ENCODE measurements around the gene SLC35B3. TPM values are rescaled to one million over a fixed set of nuclear protein-coding genes. Genes with fewer than 3 reads are reported as not detected.
A peak's percentile ranks its signal among the peaks of the same experiment; 100 is the strongest.

The SLC35B3 gene
- 18.2 and 19.0 TPM in 2 replicates for total RNA-seq
- 28.4 and 42.1 TPM in 2 replicates for polyA plus RNA-seq
- 25.3 and 33.8 TPM in 2 replicates for polyA plus RNA-seq (2012)
- 2.6 and 8.7 TPM in 2 replicates for polyA minus RNA-seq (ENCODE audit: low replicate concordance)

DNA sequence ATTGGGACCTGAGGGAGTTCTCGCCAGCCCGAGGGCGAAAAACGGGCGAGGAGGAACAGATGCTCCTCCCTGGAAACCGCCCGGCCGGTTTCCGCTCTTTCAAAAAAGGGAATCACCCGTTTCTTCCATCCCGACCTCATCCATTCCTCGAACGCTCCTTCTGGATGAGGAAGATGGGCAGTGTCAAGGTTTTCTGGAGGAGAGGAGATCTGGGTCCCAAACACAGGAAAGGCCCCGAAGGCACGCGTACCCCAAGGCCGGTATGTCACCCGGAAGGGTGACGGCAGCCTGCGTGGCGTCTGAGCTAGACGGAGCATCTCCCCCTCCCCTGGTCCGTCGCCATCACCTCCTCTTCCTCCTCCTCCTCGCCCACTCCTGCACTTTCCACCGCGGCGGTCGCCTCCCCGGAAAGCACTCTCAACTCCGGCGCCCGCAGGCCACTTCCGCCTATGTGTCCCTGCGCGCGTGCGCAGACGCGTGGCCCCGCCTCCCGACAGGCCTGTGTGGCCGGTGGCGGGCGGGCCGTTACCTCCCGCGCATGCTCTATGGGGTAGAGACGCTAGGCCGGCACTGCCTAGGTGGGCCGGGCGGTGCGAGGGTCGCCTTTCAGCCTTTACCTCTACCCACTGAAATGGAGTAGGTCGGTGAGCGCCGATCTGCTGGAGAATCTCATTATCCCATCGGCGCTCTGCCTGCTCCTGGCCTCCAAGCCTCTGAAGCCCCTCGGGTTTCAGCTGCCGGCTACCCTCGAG is at the start of gene SLC35B3:
Gene SLC35B3 (minus strand): TSS at position 453 of the 752 bp plus-strand sequence.
- peak within 1 kb of the TSS; percentile 100 for H2AFZ ChIP-seq (ENCODE audit: low read length)
- peak within 1 kb of the TSS; percentile 94 for H3K4me2 ChIP-seq (ENCODE audit: extremely low read depth, insufficient read depth, low read length)
- DNase-seq (ENCODE audit: low read depth in 2 of 2) = peak; percentile 90 to 93
- peak within 1 kb of the TSS; percentile 97 for H3K9ac ChIP-seq (ENCODE audit: insufficient read depth, low read length)
- H3K4me1 ChIP-seq (ENCODE audit: control insufficient read depth, extremely low read depth, insufficient read depth, low read length) = peaks cover 2% of the 10 kb centered on the region
- no peaks in the 10 kb centered on the region for H4K20me1 ChIP-seq (ENCODE audit: control insufficient read depth, extremely low read depth, insufficient read depth, low read length)
- no peaks in the 10 kb centered on the region for H3K27me3 ChIP-seq (ENCODE audit: control insufficient read depth, insufficient read depth, low read length)
- H3K27ac ChIP-seq (ENCODE audit: insufficient read depth, low read length) = peak within 1 kb of the TSS; percentile 99
- peaks cover 1% of the 10 kb centered on the region for H3K36me3 ChIP-seq (ENCODE audit: control insufficient read depth, insufficient read depth, low read length)
- H3K4me3 ChIP-seq (replicated peaks in 1 of 4; ENCODE audit: control extremely low read depth in 1 of 4, insufficient read depth in 1 of 4, low read depth in 3 of 4, low read length in 4 of 4) = peak within 1 kb of the TSS; percentile 86 to 100 (median 98)
- peaks cover 40% of the 10 kb centered on the region for H3K79me2 ChIP-seq (ENCODE audit: control insufficient read depth, insufficient read depth, low read length)
- H3K9me3 ChIP-seq (ENCODE audit: control insufficient read depth, insufficient read depth, low read depth, low read length) = no peaks in the 10 kb centered on the region
- TF ChIP-seq, protein P1, sequence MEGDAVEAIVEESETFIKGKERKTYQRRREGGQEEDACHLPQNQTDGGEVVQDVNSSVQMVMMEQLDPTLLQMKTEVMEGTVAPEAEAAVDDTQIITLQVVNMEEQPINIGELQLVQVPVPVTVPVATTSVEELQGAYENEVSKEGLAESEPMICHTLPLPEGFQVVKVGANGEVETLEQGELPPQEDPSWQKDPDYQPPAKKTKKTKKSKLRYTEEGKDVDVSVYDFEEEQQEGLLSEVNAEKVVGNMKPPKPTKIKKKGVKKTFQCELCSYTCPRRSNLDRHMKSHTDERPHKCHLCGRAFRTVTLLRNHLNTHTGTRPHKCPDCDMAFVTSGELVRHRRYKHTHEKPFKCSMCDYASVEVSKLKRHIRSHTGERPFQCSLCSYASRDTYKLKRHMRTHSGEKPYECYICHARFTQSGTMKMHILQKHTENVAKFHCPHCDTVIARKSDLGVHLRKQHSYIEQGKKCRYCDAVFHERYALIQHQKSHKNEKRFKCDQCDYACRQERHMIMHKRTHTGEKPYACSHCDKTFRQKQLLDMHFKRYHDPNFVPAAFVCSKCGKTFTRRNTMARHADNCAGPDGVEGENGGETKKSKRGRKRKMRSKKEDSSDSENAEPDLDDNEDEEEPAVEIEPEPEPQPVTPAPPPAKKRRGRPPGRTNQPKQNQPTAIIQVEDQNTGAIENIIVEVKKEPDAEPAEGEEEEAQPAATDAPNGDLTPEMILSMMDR (conservative IDR thresholded peaks at IDR 0.05 in 1 of 2, IDR thresholded peaks at IDR 0.05 in 1 of 2; ENCODE audit: low read depth in 1 of 2, low read length in 2 of 2) = no peak
- no peak for TF ChIP-seq EZH2 (IDR thresholded peaks at IDR 0.05; ENCODE audit: low read length, missing control alignments)

GRCh38 chr6:8483650-8484049 is 48.3 kb upstream of the SLC35B3 start:
- no peaks in the 10 kb centered on the region for H3K9me3 ChIP-seq (ENCODE audit: control insufficient read depth, insufficient read depth, low read depth, low read length)
- no peaks in the 10 kb centered on the region for H4K20me1 ChIP-seq (ENCODE audit: control insufficient read depth, extremely low read depth, insufficient read depth, low read length)
- H3K4me2 ChIP-seq (ENCODE audit: extremely low read depth, insufficient read depth, low read length) = no peak overlapping the region
- no peak overlapping the region for H3K27ac ChIP-seq (ENCODE audit: insufficient read depth, low read length)
- no peaks in the 10 kb centered on the region for H3K79me2 ChIP-seq (ENCODE audit: control insufficient read depth, insufficient read depth, low read length)
- H2AFZ ChIP-seq (ENCODE audit: low read length) = no peak overlapping the region
- DNase-seq (ENCODE audit: low read depth in 2 of 2) = no peak
- H3K9ac ChIP-seq (ENCODE audit: insufficient read depth, low read length) = no peak overlapping the region
- no peaks in the 10 kb centered on the region for H3K27me3 ChIP-seq (ENCODE audit: control insufficient read depth, insufficient read depth, low read length)
- no peak overlapping the region for H3K4me3 ChIP-seq (replicated peaks in 1 of 4; ENCODE audit: control extremely low read depth in 1 of 4, insufficient read depth in 1 of 4, low read depth in 3 of 4, low read length in 4 of 4)
- TF ChIP-seq EZH2 (IDR thresholded peaks at IDR 0.05; ENCODE audit: low read length, missing control alignments) = no peak
- TF ChIP-seq, protein P1 (conservative IDR thresholded peaks at IDR 0.05 in 1 of 2, IDR thresholded peaks at IDR 0.05 in 1 of 2; ENCODE audit: low read depth in 1 of 2, low read length in 2 of 2) = no peak
- H3K4me1 ChIP-seq (ENCODE audit: control insufficient read depth, extremely low read depth, insufficient read depth, low read length) = no peaks in the 10 kb centered on the region
- no peaks in the 10 kb centered on the region for H3K36me3 ChIP-seq (ENCODE audit: control insufficient read depth, insufficient read depth, low read length)

DNA sequence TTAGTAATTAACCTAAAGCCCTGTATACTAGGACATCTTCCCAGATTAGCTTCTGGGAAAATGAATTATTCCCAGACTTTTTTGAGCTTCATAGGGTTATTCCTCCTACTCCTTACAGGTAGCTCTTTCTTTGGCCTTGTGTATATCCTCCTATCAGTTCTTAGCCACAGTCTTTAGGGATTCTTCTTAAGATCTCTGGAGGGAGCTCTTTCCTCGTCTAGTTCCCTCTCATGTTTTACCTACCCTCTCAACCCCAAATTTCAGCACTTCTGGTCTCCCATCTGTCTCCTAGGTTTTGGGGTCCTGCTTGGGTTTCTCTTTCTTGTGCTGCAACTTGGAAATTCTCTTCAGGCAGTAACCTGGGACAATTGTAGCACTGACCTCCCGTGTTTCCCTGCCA is 46.4 kb upstream of the SLC35B3 start:
- DNase-seq (ENCODE audit: low read depth in 2 of 2) = peak in 1 of 2 donors; percentile 17
- H4K20me1 ChIP-seq (ENCODE audit: control insufficient read depth, extremely low read depth, insufficient read depth, low read length) = no peaks in the 10 kb centered on the region

More for the DNA sequence above, 46.4 kb upstream of the SLC35B3 start:
- Histone ChIP-seq H3K4me1 (ENCODE audit: control insufficient read depth, extremely low read depth, insufficient read depth, low read length) (no peaks in the 10 kb centered on the region), H3K9me3 (ENCODE audit: control insufficient read depth, insufficient read depth, low read depth, low read length) (no peaks in the 10 kb centered on the region), H3K27ac (ENCODE audit: insufficient read depth, low read length) (no peak overlapping the region), H3K36me3 (ENCODE audit: control insufficient read depth, insufficient read depth, low read length) (no peaks in the 10 kb centered on the region), H3K9ac (ENCODE audit: insufficient read depth, low read length) (no peak overlapping the region), H3K4me2 (ENCODE audit: extremely low read depth, insufficient read depth, low read length) (no peak overlapping the region), H3K27me3 (ENCODE audit: control insufficient read depth, insufficient read depth, low read length) (no peaks in the 10 kb centered on the region), H2AFZ (ENCODE audit: low read length) (no peak overlapping the region), H3K79me2 (ENCODE audit: control insufficient read depth, insufficient read depth, low read length) (no peaks in the 10 kb centered on the region), H3K4me3 (replicated peaks in 1 of 4; ENCODE audit: control extremely low read depth in 1 of 4, insufficient read depth in 1 of 4, low read depth in 3 of 4, low read length in 4 of 4) (no peak overlapping the region)
- no peak for TF ChIP-seq EZH2 (IDR thresholded peaks at IDR 0.05; ENCODE audit: low read length, missing control alignments)
- TF ChIP-seq, protein P1 (conservative IDR thresholded peaks at IDR 0.05 in 1 of 2, IDR thresholded peaks at IDR 0.05 in 1 of 2; ENCODE audit: low read depth in 1 of 2, low read length in 2 of 2) = peak in 1 of 2 donors; percentile 42

Measured in fibroblast of lung (primary cell).